ENCODE results near the gene ATL1.

ATL1 gene

GRCh38 chr14:50605766-50606165, 45.8 kb downstream of the ATL1 start (continued):
- TF ChIP-seq ZNF239 (tag by site-specific recombination; IDR thresholded peaks at IDR 0.05) (no peak), KLF17 (tag by site-specific recombination; IDR thresholded peaks at IDR 0.05) (no peak), ZNF549 (tag by site-specific recombination; IDR thresholded peaks at IDR 0.05) (no peak), ZFP69B (tag by site-specific recombination; IDR thresholded peaks at IDR 0.05) (no peak), ZNF571 (tag by site-specific recombination; IDR thresholded peaks at IDR 0.05) (no peak), OVOL3 (tag by site-specific recombination; IDR thresholded peaks at IDR 0.05) (no peak), ZNF660 (tag by site-specific recombination; IDR thresholded peaks at IDR 0.05) (no peak)

DNA sequence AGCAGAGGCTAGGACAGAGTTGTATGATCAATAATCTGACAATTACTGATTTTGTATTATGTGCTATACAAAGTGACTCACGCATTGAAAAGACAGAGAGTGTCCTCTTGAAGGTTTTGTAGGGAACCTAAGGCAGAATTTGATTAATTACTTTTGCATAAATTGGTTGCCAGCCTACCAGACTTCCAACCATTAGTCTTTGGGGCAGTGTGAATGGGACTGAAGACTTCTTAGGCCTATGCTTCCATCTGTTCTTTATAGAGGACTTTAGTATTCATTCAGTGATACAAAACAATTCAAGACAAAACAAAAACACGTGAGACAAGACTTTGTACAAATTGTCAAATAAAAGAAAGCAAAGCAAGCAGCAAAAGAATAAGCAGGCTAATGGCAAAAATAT, 46.5 kb downstream of the ATL1 start:
- POLR2A ChIA-PET, result no interaction called here
- H3K4me3 ChIP-seq (ENCODE audit: low read depth, low read length), result no peak overlapping the region
- no peak overlapping the region for H3K27ac ChIP-seq (ENCODE audit: extremely low read depth, low read depth, low read length)
- CTCF ChIA-PET, result interaction anchor here (0.6 to 1.7 kb wide), 4 partner anchors 11 to 565 kb away, joined by 3 to 7 read pairs (median 4); no protein-coding TSS in a partner anchor
- H3K9me3 ChIP-seq (ENCODE audit: control insufficient read depth, insufficient read depth, low read depth, low read length), result no peaks in the 10 kb centered on the region
- TF ChIP-seq ZNF610 (tag by site-specific recombination; IDR thresholded peaks at IDR 0.05; ENCODE audit: borderline replicate concordance) (no peak), ZNF48 (tag by site-specific recombination; IDR thresholded peaks at IDR 0.05) (no peak), ZNF302 (tag by site-specific recombination; IDR thresholded peaks at IDR 0.05; ENCODE audit: low read depth) (no peak)
- no peaks in the 10 kb centered on the region for H3K36me3 ChIP-seq (ENCODE audit: control insufficient read depth in 2 of 2, insufficient read depth in 1 of 2, low read length in 2 of 2)
- no peaks in the 10 kb centered on the region; the same call in 1 of the 2 replicates for H3K4me1 ChIP-seq (ENCODE audit: control insufficient read depth, insufficient read depth, low read length)

- TF ChIP-seq BCL11B (tag by site-specific recombination; IDR thresholded peaks at IDR 0.05; ENCODE audit: low read depth), result no peak
- no peak for TF ChIP-seq ZNF837 (tag by site-specific recombination; IDR thresholded peaks at IDR 0.05)
- no peaks in the 10 kb centered on the region for H3K9me3 ChIP-seq (ENCODE audit: control insufficient read depth, insufficient read depth, low read depth, low read length)
Observed at GRCh38 chr14:50607181-50607580, 47.2 kb downstream of the ATL1 start.

DNA sequence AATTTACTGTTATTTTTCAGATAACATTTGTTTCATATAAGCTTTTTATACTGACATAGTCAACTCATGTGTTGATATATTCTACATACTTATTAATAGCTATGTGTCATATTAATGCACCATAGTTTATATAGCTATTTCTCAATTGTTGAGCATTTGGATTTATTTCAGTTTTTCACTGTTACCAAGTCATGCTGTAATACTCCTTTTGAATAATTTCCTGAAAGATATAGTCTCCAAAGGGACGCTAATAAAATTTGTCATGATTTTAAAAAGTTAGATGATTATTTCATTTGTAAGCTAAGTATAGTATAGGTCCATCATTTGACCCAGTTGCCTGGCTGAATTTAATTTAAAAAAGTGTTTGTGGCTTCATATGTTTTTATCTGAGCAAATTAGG, 47.8 kb downstream of the ATL1 start:
- Histone ChIP-seq H3K4me1 (ENCODE audit: control insufficient read depth, insufficient read depth, low read length) (no peaks in the 10 kb centered on the region; the same call in 1 of the 2 replicates), H3K27ac (ENCODE audit: extremely low read depth, low read depth, low read length) (no peak overlapping the region), H3K9me3 (ENCODE audit: control insufficient read depth, insufficient read depth, low read depth, low read length) (no peaks in the 10 kb centered on the region), H3K4me3 (ENCODE audit: low read depth, low read length) (no peak overlapping the region), H3K36me3 (ENCODE audit: control insufficient read depth in 2 of 2, insufficient read depth in 1 of 2, low read length in 2 of 2) (no peaks in the 10 kb centered on the region)
- POLR2A ChIA-PET, result no interaction called here
- CTCF ChIA-PET, result interaction anchor here (1.9 kb wide), 1 partner anchor 65 kb away, joined by 6 read pairs; no protein-coding TSS in a partner anchor
- no peak for TF ChIP-seq ZSCAN23 (tag by site-specific recombination; IDR thresholded peaks at IDR 0.05)
- no peak for TF ChIP-seq ZNF175 (tag by site-specific recombination; IDR thresholded peaks at IDR 0.05)
- no peak for TF ChIP-seq ZBTB26 (tag by site-specific recombination; optimal IDR thresholded peaks at IDR 0.05)
- no peak for TF ChIP-seq ZNF639 (tag by site-specific recombination; IDR thresholded peaks at IDR 0.05)
- no peak for TF ChIP-seq ZNF404 (tag by site-specific recombination; IDR thresholded peaks at IDR 0.05)
- TF ChIP-seq PRDM2 (tag by site-specific recombination; IDR thresholded peaks at IDR 0.05; ENCODE audit: borderline replicate concordance), result no peak
- no peak for TF ChIP-seq ZBTB6 (tag by site-specific recombination; IDR thresholded peaks at IDR 0.05)
- TF ChIP-seq ZNF747 (tag by site-specific recombination; IDR thresholded peaks at IDR 0.05), result no peak

More at GRCh38 chr14:50607181-50607580, 47.2 kb downstream of the ATL1 start:
- Histone ChIP-seq H3K4me1 (ENCODE audit: control insufficient read depth, insufficient read depth, low read length) (no peaks in the 10 kb centered on the region; the same call in 1 of the 2 replicates), H3K27ac (ENCODE audit: extremely low read depth, low read depth, low read length) (no peak overlapping the region), H3K4me3 (ENCODE audit: low read depth, low read length) (no peak overlapping the region), H3K36me3 (ENCODE audit: control insufficient read depth in 2 of 2, insufficient read depth in 1 of 2, low read length in 2 of 2) (no peaks in the 10 kb centered on the region)
- ChIA-PET CTCF (interaction anchor here (0.6 to 1.9 kb wide), 2 partner anchors 64 to 564 kb away, joined by 3 to 6 read pairs; no protein-coding TSS in a partner anchor), POLR2A (no interaction called here)

Measured in HEK293 (cell line).